ENCODE measurements around the gene THUMPD2. TPM values are rescaled to one million over a fixed set of nuclear protein-coding genes. Genes with fewer than 3 reads are reported as not detected.

THUMPD2 gene
- polyA plus RNA-seq, 1 donor from 2014 or later, result 24.7 TPM

GRCh38 chr2:39705638-39706037, 73.4 kb downstream of the THUMPD2 start:
- H3K36me3 ChIP-seq (ENCODE audit: insufficient read depth, low read length), result no peaks in the 10 kb centered on the region
- no peak overlapping the region for H2AFZ ChIP-seq (ENCODE audit: low read depth, low read length)
- no peak for TF ChIP-seq EZH2 (IDR thresholded peaks at IDR 0.05; ENCODE audit: borderline replicate concordance, insufficient read depth, low read length, poor library complexity, severe bottlenecking)
- no peak for TF ChIP-seq SMC3 (conservative IDR thresholded peaks at IDR 0.05; ENCODE audit: poor library complexity)
- no peak for TF ChIP-seq POLR2AphosphoS5 (IDR thresholded peaks at IDR 0.05)
- no peak for TF ChIP-seq REST (IDR thresholded peaks at IDR 0.05; ENCODE audit: borderline replicate concordance)
- no peak for TF ChIP-seq TAF1 (IDR thresholded peaks at IDR 0.05; ENCODE audit: low read depth)
- TF ChIP-seq, protein P1, sequence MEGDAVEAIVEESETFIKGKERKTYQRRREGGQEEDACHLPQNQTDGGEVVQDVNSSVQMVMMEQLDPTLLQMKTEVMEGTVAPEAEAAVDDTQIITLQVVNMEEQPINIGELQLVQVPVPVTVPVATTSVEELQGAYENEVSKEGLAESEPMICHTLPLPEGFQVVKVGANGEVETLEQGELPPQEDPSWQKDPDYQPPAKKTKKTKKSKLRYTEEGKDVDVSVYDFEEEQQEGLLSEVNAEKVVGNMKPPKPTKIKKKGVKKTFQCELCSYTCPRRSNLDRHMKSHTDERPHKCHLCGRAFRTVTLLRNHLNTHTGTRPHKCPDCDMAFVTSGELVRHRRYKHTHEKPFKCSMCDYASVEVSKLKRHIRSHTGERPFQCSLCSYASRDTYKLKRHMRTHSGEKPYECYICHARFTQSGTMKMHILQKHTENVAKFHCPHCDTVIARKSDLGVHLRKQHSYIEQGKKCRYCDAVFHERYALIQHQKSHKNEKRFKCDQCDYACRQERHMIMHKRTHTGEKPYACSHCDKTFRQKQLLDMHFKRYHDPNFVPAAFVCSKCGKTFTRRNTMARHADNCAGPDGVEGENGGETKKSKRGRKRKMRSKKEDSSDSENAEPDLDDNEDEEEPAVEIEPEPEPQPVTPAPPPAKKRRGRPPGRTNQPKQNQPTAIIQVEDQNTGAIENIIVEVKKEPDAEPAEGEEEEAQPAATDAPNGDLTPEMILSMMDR (IDR thresholded peaks at IDR 0.05; ENCODE audit: poor library complexity, severe bottlenecking), result no peak
- TF ChIP-seq MXI1 (conservative IDR thresholded peaks at IDR 0.05; ENCODE audit: poor library complexity, severe bottlenecking), result no peak
- no peak for TF ChIP-seq EP300 (conservative IDR thresholded peaks at IDR 0.05; ENCODE audit: poor library complexity, severe bottlenecking)
- no peak for TF ChIP-seq RAD21 (conservative IDR thresholded peaks at IDR 0.05)
- no peak overlapping the region for H3K4me2 ChIP-seq (ENCODE audit: low read length)
- H3K9me3 ChIP-seq (ENCODE audit: low read length), result peaks cover 5% of the 10 kb centered on the region
- no peak overlapping the region for H3K27ac ChIP-seq (ENCODE audit: low read length)
- no peak overlapping the region for H3K4me3 ChIP-seq (ENCODE audit: low read length)
- no peaks in the 10 kb centered on the region for H3K27me3 ChIP-seq (ENCODE audit: insufficient read depth, low read depth, low read length)
- peaks cover 15% of the 10 kb centered on the region for H3K79me2 ChIP-seq (replicated peaks; ENCODE audit: insufficient read depth, low read length)
- H4K20me1 ChIP-seq (ENCODE audit: insufficient read depth), result no peaks in the 10 kb centered on the region
- H3K9me2 ChIP-seq (ENCODE audit: insufficient read depth, low read length), result no peaks in the 10 kb centered on the region
- H3F3A ChIP-seq (ENCODE audit: insufficient read depth, low read length, poor library complexity, severe bottlenecking), result no peaks in the 10 kb centered on the region
- H3K9ac ChIP-seq (ENCODE audit: low read length), result no peak overlapping the region

DNA sequence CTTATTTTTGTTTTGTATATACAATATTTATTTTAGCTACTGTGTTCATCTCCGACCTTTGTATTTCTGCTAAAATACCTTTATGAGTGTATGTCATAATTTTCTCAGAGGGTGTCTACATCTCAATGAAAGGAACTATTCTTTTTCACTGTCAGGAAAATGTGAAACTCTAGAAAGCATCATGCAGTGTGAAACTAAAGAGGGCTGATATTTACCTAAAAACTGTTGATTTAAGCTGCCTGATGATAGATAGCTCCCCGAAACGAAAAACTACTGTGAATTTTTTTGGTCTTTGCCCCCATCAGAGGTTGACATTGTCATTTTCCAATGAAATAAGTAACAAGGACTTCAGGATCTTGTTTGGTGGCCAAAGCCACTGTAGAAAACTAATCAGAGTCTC, 74.5 kb downstream of the THUMPD2 start:
- Histone ChIP-seq H3K27me3 (ENCODE audit: insufficient read depth, low read depth, low read length) (no peaks in the 10 kb centered on the region), H3K36me3 (ENCODE audit: insufficient read depth, low read length) (no peaks in the 10 kb centered on the region), H3K4me3 (ENCODE audit: low read length) (no peak overlapping the region), H3F3A (ENCODE audit: insufficient read depth, low read length, poor library complexity, severe bottlenecking) (no peaks in the 10 kb centered on the region), H4K20me1 (ENCODE audit: insufficient read depth) (no peaks in the 10 kb centered on the region), H3K9me3 (ENCODE audit: low read length) (peaks cover 5% of the 10 kb centered on the region), H3K79me2 (replicated peaks; ENCODE audit: insufficient read depth, low read length) (peaks cover 18% of the 10 kb centered on the region), H3K27ac (ENCODE audit: low read length) (no peak overlapping the region), H2AFZ (ENCODE audit: low read depth, low read length) (no peak overlapping the region), H3K4me2 (ENCODE audit: low read length) (no peak overlapping the region), H3K9ac (ENCODE audit: low read length) (no peak overlapping the region), H3K9me2 (ENCODE audit: insufficient read depth, low read length) (no peaks in the 10 kb centered on the region)
- TF ChIP-seq REST (IDR thresholded peaks at IDR 0.05; ENCODE audit: borderline replicate concordance), result no peak
- no peak for TF ChIP-seq POLR2AphosphoS5 (IDR thresholded peaks at IDR 0.05)
- no peak for TF ChIP-seq RAD21 (conservative IDR thresholded peaks at IDR 0.05)

Measured in neural cell (in vitro differentiated cells).